Endodermal cell (in vitro differentiated cells): ENCODE data around the gene TEX28. TPM values are rescaled to one million over a fixed set of nuclear protein-coding genes. Genes with fewer than 3 reads are reported as not detected.
A peak's percentile ranks its signal among the peaks of the same experiment; 100 is the strongest.

ENCODE experiments used
- DNase-seq: peaks from one replicate; pipeline ENCODE4 v3.0.0-alpha.2; 2017
- H3K27ac ChIP-seq: 2 replicates; pipeline ENCODE4 v1.5.1; 2013; ENCODE audit warnings: mild to moderate bottlenecking, low read depth, low read length, moderate library complexity
- H3K27me3 ChIP-seq: 2 replicates; pipeline ENCODE4 v1.6.1; 2013; ENCODE audit warnings: mild to moderate bottlenecking, low read length, moderate library complexity; ENCODE audit not compliant: insufficient read depth, control insufficient read depth, poor library complexity, severe bottlenecking
- H3K36me3 ChIP-seq: 2 replicates; pipeline ENCODE4 v1.7.0; 2013; ENCODE audit warnings: mild to moderate bottlenecking, low read length, moderate library complexity; ENCODE audit not compliant: control insufficient read depth, insufficient read depth
- H3K4me1 ChIP-seq: one replicate; pipeline ENCODE4 v1.7.0; 2013; ENCODE audit warnings: low read length; ENCODE audit not compliant: control insufficient read depth, insufficient read depth
- H3K4me3 ChIP-seq: 2 replicates; pipeline ENCODE4 v1.5.1; 2013; ENCODE audit warnings: mild to moderate bottlenecking, low read length, moderate library complexity
- H3K9ac ChIP-seq: 2 replicates; pipeline ENCODE4 v1.6.1; 2013; ENCODE audit warnings: mild to moderate bottlenecking, low read length, moderate library complexity; ENCODE audit not compliant: poor library complexity, severe bottlenecking; ENCODE audit errors: extremely low read depth
- H3K9me3 ChIP-seq: 2 replicates; pipeline ENCODE4 v1.6.1; 2013; ENCODE audit warnings: mild to moderate bottlenecking, low read length, moderate library complexity; ENCODE audit not compliant: control insufficient read depth
- H3K27ac Mint-ChIP-seq: 2 replicates; pipeline ENCODE4 v1.8.0; 2020; ENCODE audit warnings: mixed read lengths
- H3K27me3 Mint-ChIP-seq: 2 replicates; pipeline ENCODE4 v1.8.0; 2021; ENCODE audit warnings: mild to moderate bottlenecking, mixed read lengths; ENCODE audit not compliant: insufficient read depth
- H3K36me3 Mint-ChIP-seq: 2 replicates; pipeline ENCODE4 v1.8.0; 2020; ENCODE audit warnings: low read depth, mixed read lengths
- H3K4me1 Mint-ChIP-seq: 2 replicates; pipeline ENCODE4 v1.8.0; 2020; ENCODE audit warnings: mixed read lengths
- H3K4me3 Mint-ChIP-seq: 2 replicates; pipeline ENCODE4 v1.8.0; 2020; ENCODE audit warnings: mild to moderate bottlenecking, moderate library complexity, mixed read lengths
- H3K9me3 Mint-ChIP-seq: 2 replicates; pipeline ENCODE4 v1.8.0; 2020; ENCODE audit warnings: mild to moderate bottlenecking, mixed read lengths
- CTCF ChIP-seq: fragments of 200-600 bp; sonication (generic); conservative IDR thresholded peaks from 2 replicates; pipeline ENCODE4 v1.5.0; 2021; ENCODE audit warnings: antibody characterized with exemption, mild to moderate bottlenecking
- WGBS, 2 experiments: methylation state at CpG; one replicate each; pipeline versions ENCODE4 v1.1.5 to v1.1.7; 2013; ENCODE audit warnings: missing lambda C conversion rate in 2 of 2, mixed read lengths in 1 of 2; ENCODE audit not compliant: insufficient coverage in 1 of 2, insufficient read length in 1 of 2; 5-methylcytosine and 5-hydroxymethylcytosine counted together
- total RNA-seq, 2 donors: library from RNA; stranded (reverse); fragmentation: NEBNext Ultra II Directional in 1 of 2; extraction: Animal tissue kit (Norgen Biotek cat#: 25700) in 1 of 2; gene quantifications; 2 replicates in 1 of 2; 3 replicates in 1 of 2; pipeline ENCODE4 v1.2.1, GENCODE V29; 2021

TEX28 gene
- total RNA-seq, 2 donors from 2014 or later: not detected

- Mint-ChIP-seq H3K9me3 (peaks cover 76% of the 10 kb centered on the region), H3K4me3 (no peak overlapping the region), H3K4me1 (no peaks in the 10 kb centered on the region), H3K27me3 (peaks cover 4% of the 10 kb centered on the region), H3K27ac (no peak overlapping the region), H3K36me3 (no peaks in the 10 kb centered on the region)
- TF ChIP-seq CTCF: no peak
- Histone ChIP-seq H3K9ac (no peak overlapping the region), H3K4me1 (no peaks in the 10 kb centered on the region), H3K4me3 (no peak overlapping the region), H3K36me3 (no peaks in the 10 kb centered on the region), H3K9me3 (no peaks in the 10 kb centered on the region), H3K27ac (no peak overlapping the region), H3K27me3 (no peaks in the 10 kb centered on the region)
- 96% methylated on average over 11 of the region's 11 CpGs; no CpG with 5 or more reads in 1 of the 2 experiments for WGBS, 2 experiments
- DNase-seq: no peak
Observed at GRCh38 chrX:154320406-154320805, 25.5 kb upstream of the TEX28 start.

- TF ChIP-seq CTCF: peak; percentile 67
- peaks cover 71% of the 10 kb centered on the region for H3K9me3 Mint-ChIP-seq
Observed at GRCh38 chrX:154317391-154317995, 22.6 kb upstream of the TEX28 start.

GRCh38 chrX:154315416-154315815 is 20.5 kb upstream of the TEX28 start:
- H3K4me1 ChIP-seq: no peaks in the 10 kb centered on the region
- no peak for DNase-seq
- Mint-ChIP-seq H3K27me3 (peaks cover 3% of the 10 kb centered on the region), H3K4me3 (no peak overlapping the region), H3K27ac (no peak overlapping the region), H3K9me3 (peaks cover 77% of the 10 kb centered on the region), H3K36me3 (no peaks in the 10 kb centered on the region), H3K4me1 (no peaks in the 10 kb centered on the region)
- H3K4me3 ChIP-seq: no peak overlapping the region
- WGBS, 2 experiments: 94% methylated on average over 3 of the region's 3 CpGs; no CpG with 5 or more reads in 1 of the 2 experiments
- TF ChIP-seq CTCF: no peak
- no peaks in the 10 kb centered on the region for H3K36me3 ChIP-seq
- no peaks in the 10 kb centered on the region for H3K27me3 ChIP-seq
- no peak overlapping the region for H3K9ac ChIP-seq
- H3K9me3 ChIP-seq: no peaks in the 10 kb centered on the region
- H3K27ac ChIP-seq: no peak overlapping the region

More at GRCh38 chrX:154317391-154317995, 22.6 kb upstream of the TEX28 start:
- Histone ChIP-seq H3K9me3 (no peaks in the 10 kb centered on the region), H3K9ac (no peak overlapping the region), H3K4me1 (no peaks in the 10 kb centered on the region), H3K27me3 (no peaks in the 10 kb centered on the region), H3K4me3 (no peak overlapping the region), H3K27ac (no peak overlapping the region), H3K36me3 (no peaks in the 10 kb centered on the region)
- H3K4me3 Mint-ChIP-seq: no peak overlapping the region
- DNase-seq: peak; percentile 81
- H3K36me3 Mint-ChIP-seq: no peaks in the 10 kb centered on the region
- H3K27me3 Mint-ChIP-seq: peaks cover 4% of the 10 kb centered on the region
- no peak overlapping the region for H3K27ac Mint-ChIP-seq
- H3K4me1 Mint-ChIP-seq: no peaks in the 10 kb centered on the region
- WGBS, 2 experiments: 20 to 60% methylated on average over 2 to 7 of the region's 7 CpGs
